Liver (tissue), 9 donors: ENCODE measurements around the gene DOCK2. TPM values are rescaled to one million over a fixed set of nuclear protein-coding genes. Genes with fewer than 3 reads are reported as not detected.

Source experiments
- DNase-seq: peaks from one replicate; pipeline ENCODE4 v3.0.0-alpha.2; 2017; ENCODE audit warnings: low spot score
- H3K27ac ChIP-seq, 2 donors: one replicate each; pipeline ENCODE4 v1.7.0; 2013; ENCODE audit warnings: inconsistent platforms in 2 of 2, low read length in 2 of 2, control low read depth in 1 of 2, low read depth in 1 of 2, mild to moderate bottlenecking in 1 of 2
- H3K27me3 ChIP-seq, 4 donors: one replicate each; pipeline versions ENCODE4 v1.6.1 to v1.7.0; 2013; ENCODE audit warnings: low read length in 3 of 4, inconsistent platforms in 1 of 4, mild to moderate bottlenecking in 1 of 4, moderate library complexity in 1 of 4; ENCODE audit not compliant: control insufficient read depth in 4 of 4, insufficient read depth in 4 of 4
- H3K36me3 ChIP-seq, 4 donors: one replicate each; pipeline versions ENCODE4 v1.6.1 to v1.7.0; 2013; ENCODE audit warnings: low read length in 3 of 4, mild to moderate bottlenecking in 3 of 4, low read depth in 1 of 4, moderate library complexity in 1 of 4; ENCODE audit not compliant: control insufficient read depth in 4 of 4, insufficient read depth in 3 of 4
- H3K4me1 ChIP-seq, 4 donors: one replicate each; pipeline versions ENCODE4 v1.6.1 to v1.7.0; 2013; ENCODE audit warnings: low read length in 3 of 4, mild to moderate bottlenecking in 3 of 4, moderate library complexity in 1 of 4; ENCODE audit not compliant: control insufficient read depth in 4 of 4, insufficient read depth in 4 of 4
- H3K4me3 ChIP-seq, 3 donors: one replicate each; pipeline versions ENCODE4 v1.6.1 to v1.7.0; 2013; ENCODE audit warnings: low read length in 3 of 3, control low read depth in 1 of 3, low read depth in 1 of 3, mild to moderate bottlenecking in 1 of 3
- H3K9ac ChIP-seq, 2 donors: one replicate each; pipeline ENCODE4 v1.7.0; 2013; ENCODE audit warnings: low read length in 2 of 2, mild to moderate bottlenecking in 2 of 2, moderate library complexity in 2 of 2, control low read depth in 1 of 2, low read depth in 1 of 2
- H3K9me3 ChIP-seq, 4 donors: one replicate each; pipeline versions ENCODE4 v1.6.1 to v1.7.0; 2013; ENCODE audit warnings: low read length in 3 of 4; ENCODE audit not compliant: control insufficient read depth in 4 of 4
- ATF3 ChIP-seq: IDR thresholded peaks from 2 replicates; pipeline ENCODE4 v1.6.1; 2016; ENCODE audit warnings: antibody characterized with exemption
- EGR1 ChIP-seq, 2 donors: IDR thresholded peaks; 2 replicates each; pipeline ENCODE4 v1.6.1; 2016 to 2018; ENCODE audit warnings: antibody characterized with exemption in 2 of 2, low read depth in 2 of 2
- FOXA1 ChIP-seq: IDR thresholded peaks from 2 replicates; pipeline ENCODE4 v1.6.1; 2016; ENCODE audit warnings: antibody characterized with exemption
- FOXA2 ChIP-seq: IDR thresholded peaks from 2 replicates; pipeline ENCODE4 v1.6.1; 2016; ENCODE audit warnings: antibody characterized with exemption
- GABPA ChIP-seq, 2 donors: IDR thresholded peaks in 1 of 2; conservative IDR thresholded peaks in 1 of 2; 2 replicates each; pipeline ENCODE4 v1.6.1; 2016; ENCODE audit warnings: antibody characterized with exemption in 2 of 2, mild to moderate bottlenecking in 1 of 2, moderate library complexity in 1 of 2
- HNF4A ChIP-seq, 2 donors: conservative IDR thresholded peaks; 2 replicates each; pipeline ENCODE4 v1.6.1; 2016; ENCODE audit warnings: antibody characterized with exemption in 2 of 2, mild to moderate bottlenecking in 2 of 2
- HNF4G ChIP-seq: IDR thresholded peaks from 2 replicates; pipeline ENCODE4 v1.6.1; 2016; ENCODE audit warnings: antibody characterized with exemption
- JUND ChIP-seq, 2 donors: IDR thresholded peaks; 2 replicates each; pipeline ENCODE4 v1.6.1; 2016; ENCODE audit warnings: antibody characterized with exemption in 2 of 2
- NR2F2 ChIP-seq: IDR thresholded peaks from 2 replicates; pipeline ENCODE4 v1.6.1; 2016; ENCODE audit warnings: antibody characterized with exemption
- RAD21 ChIP-seq, 2 donors: IDR thresholded peaks; 2 replicates each; pipeline ENCODE4 v1.6.1; 2016; ENCODE audit warnings: antibody characterized with exemption in 2 of 2, mild to moderate bottlenecking in 2 of 2
- REST ChIP-seq: IDR thresholded peaks from 2 replicates; pipeline ENCODE4 v1.6.1; 2016; ENCODE audit warnings: antibody characterized with exemption, mild to moderate bottlenecking
- RXRA ChIP-seq, 2 donors: IDR thresholded peaks; 2 replicates each; pipeline ENCODE4 v1.6.1; 2017 to 2018; ENCODE audit warnings: antibody characterized with exemption in 2 of 2, mild to moderate bottlenecking in 1 of 2
- SP1 ChIP-seq: IDR thresholded peaks from 2 replicates; pipeline ENCODE4 v1.6.1; 2018; ENCODE audit warnings: antibody characterized with exemption, mild to moderate bottlenecking
- TAF1 ChIP-seq: conservative IDR thresholded peaks from 2 replicates; pipeline ENCODE4 v1.6.1; 2016; ENCODE audit warnings: antibody characterized with exemption, mild to moderate bottlenecking
- YY1 ChIP-seq: IDR thresholded peaks from 2 replicates; pipeline ENCODE4 v1.6.1; 2016; ENCODE audit warnings: antibody characterized with exemption, mild to moderate bottlenecking
- WGBS: extraction: QIAGEN DNeasy Blood & Tissue Kit; methylation state at CpG from one replicate; pipeline ENCODE4 v1.1.7; 2013; 5-methylcytosine and 5-hydroxymethylcytosine counted together
- polyA plus RNA-seq, 2 donors: library from polyadenylated mRNA; stranded (reverse) in 1 of 2; unstranded in 1 of 2; fragments of 200-250 nt in 1 of 2; fragments of >200 nt in 1 of 2; fragmentation: Nextera tagmentation in 1 of 2; extraction: Ambion mirVana in 1 of 2; gene quantifications; one replicate each; pipeline versions ENCODE4 v1.2.1 to v1.2.3, GENCODE V29; 2013 to 2015
- total RNA-seq, 2 donors: library from RNA; depleted of rRNA; stranded (reverse); fragments of >200 nt; gene quantifications; one replicate each; pipeline ENCODE4 v1.2.3, GENCODE V29; 2014
- TF ChIP-seq, protein P1 (sequence below): IDR thresholded peaks from 2 replicates; pipeline ENCODE4 v1.6.1; 2016; ENCODE audit warnings: antibody characterized with exemption
- TF ChIP-seq, protein P2 (sequence below): fragments of 150-350 bp; IDR thresholded peaks from 2 replicates; pipeline ENCODE4 v1.5.1; 2017; ENCODE audit warnings: improper control_type of control experiment, low read depth, low read length; ENCODE audit not compliant: missing input control
- TF ChIP-seq, protein P3 (sequence below): IDR thresholded peaks from 2 replicates; pipeline ENCODE4 v1.6.1; 2016; ENCODE audit warnings: antibody characterized with exemption
- donor health status: healthy.
- donor health status: healthy.
- donor health status: healthy.
- donor health status: healthy.
- donor health status: healthy.

The DOCK2 gene
- total and polyA plus RNA-seq, 4 donors = 2.3 to 26.6 (median 8.2) TPM

DNA sequence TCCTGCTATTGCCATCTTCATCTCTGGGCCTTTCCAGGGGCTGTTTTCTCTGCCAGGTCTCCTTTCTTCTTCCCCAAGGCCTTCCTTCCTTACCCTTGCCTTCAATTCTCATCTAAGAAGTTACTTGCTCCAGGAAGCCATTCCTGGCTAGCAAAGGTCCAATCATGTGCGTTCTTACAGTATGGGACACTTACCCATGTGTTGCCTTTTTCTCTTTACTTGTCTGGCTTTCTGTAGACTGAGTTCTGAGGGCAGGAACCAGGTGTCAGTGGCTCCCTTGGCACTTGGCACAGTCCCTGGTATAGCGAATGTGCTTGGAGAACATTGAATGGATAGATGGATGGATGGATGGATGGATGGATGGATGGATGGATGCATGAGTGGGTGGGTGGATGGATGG lies 478.9 kb downstream of the DOCK2 start:
- Histone ChIP-seq H3K27ac (no peak overlapping the region), H3K4me1 (no peaks in the 10 kb centered on the region), H3K9me3 (no peaks in the 10 kb centered on the region), H3K4me3 (no peak overlapping the region), H3K9ac (no peak overlapping the region), H3K36me3 (no peaks in the 10 kb centered on the region), H3K27me3 (no peaks in the 10 kb centered on the region)
- peak; percentile 2 for DNase-seq
- TF ChIP-seq FOXA2 = no peak
- no peak for TF ChIP-seq NR2F2
- TF ChIP-seq TAF1 = no peak
- no peak for TF ChIP-seq REST
- TF ChIP-seq HNF4A (conservative IDR thresholded peaks at IDR 0.05) = no peak
- TF ChIP-seq, protein P1, sequence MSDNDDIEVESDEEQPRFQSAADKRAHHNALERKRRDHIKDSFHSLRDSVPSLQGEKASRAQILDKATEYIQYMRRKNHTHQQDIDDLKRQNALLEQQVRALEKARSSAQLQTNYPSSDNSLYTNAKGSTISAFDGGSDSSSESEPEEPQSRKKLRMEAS = no peak
- TF ChIP-seq FOXA1 = no peak
- TF ChIP-seq HNF4G = no peak
- TF ChIP-seq JUND (IDR thresholded peaks at IDR 0.05) = no peak
- TF ChIP-seq SP1 = no peak
- TF ChIP-seq, protein P2, sequence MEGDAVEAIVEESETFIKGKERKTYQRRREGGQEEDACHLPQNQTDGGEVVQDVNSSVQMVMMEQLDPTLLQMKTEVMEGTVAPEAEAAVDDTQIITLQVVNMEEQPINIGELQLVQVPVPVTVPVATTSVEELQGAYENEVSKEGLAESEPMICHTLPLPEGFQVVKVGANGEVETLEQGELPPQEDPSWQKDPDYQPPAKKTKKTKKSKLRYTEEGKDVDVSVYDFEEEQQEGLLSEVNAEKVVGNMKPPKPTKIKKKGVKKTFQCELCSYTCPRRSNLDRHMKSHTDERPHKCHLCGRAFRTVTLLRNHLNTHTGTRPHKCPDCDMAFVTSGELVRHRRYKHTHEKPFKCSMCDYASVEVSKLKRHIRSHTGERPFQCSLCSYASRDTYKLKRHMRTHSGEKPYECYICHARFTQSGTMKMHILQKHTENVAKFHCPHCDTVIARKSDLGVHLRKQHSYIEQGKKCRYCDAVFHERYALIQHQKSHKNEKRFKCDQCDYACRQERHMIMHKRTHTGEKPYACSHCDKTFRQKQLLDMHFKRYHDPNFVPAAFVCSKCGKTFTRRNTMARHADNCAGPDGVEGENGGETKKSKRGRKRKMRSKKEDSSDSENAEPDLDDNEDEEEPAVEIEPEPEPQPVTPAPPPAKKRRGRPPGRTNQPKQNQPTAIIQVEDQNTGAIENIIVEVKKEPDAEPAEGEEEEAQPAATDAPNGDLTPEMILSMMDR = no peak
- no peak for TF ChIP-seq YY1
- TF ChIP-seq RXRA (IDR thresholded peaks at IDR 0.05) = no peak
- no peak for TF ChIP-seq ATF3
- no peak for TF ChIP-seq EGR1 (IDR thresholded peaks at IDR 0.05; ENCODE audit: low read depth in 2 of 2)
- TF ChIP-seq, protein P3, sequence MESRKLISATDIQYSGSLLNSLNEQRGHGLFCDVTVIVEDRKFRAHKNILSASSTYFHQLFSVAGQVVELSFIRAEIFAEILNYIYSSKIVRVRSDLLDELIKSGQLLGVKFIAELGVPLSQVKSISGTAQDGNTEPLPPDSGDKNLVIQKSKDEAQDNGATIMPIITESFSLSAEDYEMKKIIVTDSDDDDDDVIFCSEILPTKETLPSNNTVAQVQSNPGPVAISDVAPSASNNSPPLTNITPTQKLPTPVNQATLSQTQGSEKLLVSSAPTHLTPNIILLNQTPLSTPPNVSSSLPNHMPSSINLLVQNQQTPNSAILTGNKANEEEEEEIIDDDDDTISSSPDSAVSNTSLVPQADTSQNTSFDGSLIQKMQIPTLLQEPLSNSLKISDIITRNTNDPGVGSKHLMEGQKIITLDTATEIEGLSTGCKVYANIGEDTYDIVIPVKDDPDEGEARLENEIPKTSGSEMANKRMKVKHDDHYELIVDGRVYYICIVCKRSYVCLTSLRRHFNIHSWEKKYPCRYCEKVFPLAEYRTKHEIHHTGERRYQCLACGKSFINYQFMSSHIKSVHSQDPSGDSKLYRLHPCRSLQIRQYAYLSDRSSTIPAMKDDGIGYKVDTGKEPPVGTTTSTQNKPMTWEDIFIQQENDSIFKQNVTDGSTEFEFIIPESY = no peak
- TF ChIP-seq RAD21 (IDR thresholded peaks at IDR 0.05) = no peak
- TF ChIP-seq GABPA (IDR thresholded peaks at IDR 0.05 in 1 of 2, conservative IDR thresholded peaks at IDR 0.05 in 1 of 2) = no peak
- WGBS = 88% methylated on average over 2 of the region's 2 CpGs
